Hippocampal formation (tissue), 2 donors: ENCODE measurements around the gene TMEM120B.
A peak's percentile ranks its signal among the peaks of the same experiment; 100 is the strongest.
"Not testable (repeated sequence)": the region's sequence is repeated elsewhere in the genome, so short reads cannot be mapped to it uniquely, and the experiment has no call there.

Experiments
- DNase-seq, 2 donors: peaks; one replicate each; lab custom pipeline; 2025; lab: John Stamatoyannopoulos, UW

TMEM120B gene

GRCh38 chr12:121745545-121745944 is 33.0 kb downstream of the TMEM120B start:
- DNase-seq, result not testable (repeated sequence)

GRCh38 chr12:121748218-121748570 is 35.6 kb downstream of the TMEM120B start:
- no peak for DNase-seq

- DNase-seq, result no peak
Measured at GRCh38 chr12:121748571-121749265, 36.2 kb downstream of the TMEM120B start.

GRCh38 chr12:121749267-121749666 is 36.7 kb downstream of the TMEM120B start:
- no peak for DNase-seq

DNA sequence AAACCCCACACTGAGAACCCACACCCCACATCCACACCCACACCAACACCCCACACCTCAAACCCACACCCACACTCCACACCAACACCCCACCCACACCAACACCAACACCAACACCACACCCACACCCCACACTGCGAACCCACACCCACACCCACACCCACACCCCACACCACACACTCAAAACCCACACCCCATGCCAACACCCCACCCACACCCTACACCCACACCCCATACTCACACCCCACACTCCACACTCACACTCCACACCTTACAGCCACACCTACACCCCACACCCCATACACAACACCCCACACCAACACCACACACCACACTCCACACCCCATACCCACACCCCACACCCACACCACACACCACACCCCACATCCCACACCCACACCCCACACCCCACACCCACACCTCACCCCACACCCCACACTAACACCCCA is 38.0 kb downstream of the TMEM120B start:
- no peak for DNase-seq

- no peak for DNase-seq
Measured at GRCh38 chr12:121751034-121751433, 38.5 kb downstream of the TMEM120B start.

GRCh38 chr12:121751749-121752351 is 39.3 kb downstream of the TMEM120B start:
- DNase-seq, result no peak

- DNase-seq, result peak; percentile 78 to 83
Measured at GRCh38 chr12:121753844-121754264, 41.3 kb downstream of the TMEM120B start.

DNA sequence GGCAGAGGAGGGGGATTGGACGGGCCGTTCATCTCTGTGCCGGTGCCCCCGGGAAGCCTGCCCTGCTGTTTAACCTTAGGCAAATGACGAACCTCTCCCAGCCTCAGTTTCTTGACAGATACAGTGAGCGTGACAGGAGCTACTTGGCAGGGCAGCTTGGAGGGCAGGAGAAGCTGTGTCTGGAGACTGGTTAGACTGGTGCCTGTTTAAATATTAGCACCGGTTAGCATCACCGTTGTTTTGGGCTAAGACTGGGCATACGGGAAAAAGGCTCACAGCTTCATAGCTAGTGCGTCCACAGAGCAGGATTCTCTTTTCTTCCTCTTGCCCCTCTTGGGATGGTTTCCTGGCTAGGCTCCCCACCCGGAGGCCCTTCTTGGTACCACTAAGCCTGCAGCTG is 42.3 kb downstream of the TMEM120B start:
- DNase-seq, result no peak

- DNase-seq, result no peak
Measured at GRCh38 chr12:121755591-121755990, 43.0 kb downstream of the TMEM120B start.

DNA sequence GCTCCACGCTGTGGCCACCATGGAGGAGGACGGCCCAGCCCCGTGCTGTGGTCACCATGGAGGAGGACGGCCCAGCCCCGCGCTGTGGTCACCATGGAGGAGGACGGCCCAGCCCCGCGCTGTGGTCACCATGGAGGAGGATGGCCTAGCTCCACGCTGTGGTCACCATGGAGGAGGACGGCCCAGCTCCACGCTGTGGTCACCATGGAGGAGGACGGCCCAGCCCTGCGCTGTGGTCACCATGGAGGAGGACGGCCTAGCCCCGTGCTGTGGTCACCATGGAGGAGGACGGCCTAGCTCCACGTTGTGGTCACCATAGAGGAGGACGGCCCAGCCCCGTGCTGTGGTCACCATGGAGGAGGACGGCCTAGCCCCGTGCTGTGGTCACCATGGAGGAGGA is 46.0 kb downstream of the TMEM120B start:
- DNase-seq, result not testable (repeated sequence)

GRCh38 chr12:121762269-121762668 is 49.7 kb downstream of the TMEM120B start:
- DNase-seq, result no peak

DNA sequence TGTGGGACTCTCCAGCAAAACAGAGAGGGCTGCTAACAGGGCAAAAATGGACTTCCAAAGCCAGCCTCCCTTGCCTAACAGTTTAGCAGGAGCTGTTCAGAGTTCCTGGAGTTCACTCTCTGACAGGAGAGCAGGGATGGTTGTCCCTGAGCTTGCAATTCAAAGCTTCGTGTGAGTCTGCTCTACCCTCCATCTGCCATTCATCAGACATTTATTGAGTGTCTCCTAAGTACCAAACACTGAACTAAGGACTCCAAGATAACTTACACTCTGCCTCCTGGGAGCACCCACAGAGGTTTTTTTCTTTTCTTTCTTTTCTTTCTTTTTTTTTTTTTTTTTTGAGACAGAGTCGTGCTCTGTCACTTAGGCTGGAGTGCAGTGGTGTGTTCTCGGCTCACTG is 52.3 kb downstream of the TMEM120B start:
- no peak for DNase-seq

DNA sequence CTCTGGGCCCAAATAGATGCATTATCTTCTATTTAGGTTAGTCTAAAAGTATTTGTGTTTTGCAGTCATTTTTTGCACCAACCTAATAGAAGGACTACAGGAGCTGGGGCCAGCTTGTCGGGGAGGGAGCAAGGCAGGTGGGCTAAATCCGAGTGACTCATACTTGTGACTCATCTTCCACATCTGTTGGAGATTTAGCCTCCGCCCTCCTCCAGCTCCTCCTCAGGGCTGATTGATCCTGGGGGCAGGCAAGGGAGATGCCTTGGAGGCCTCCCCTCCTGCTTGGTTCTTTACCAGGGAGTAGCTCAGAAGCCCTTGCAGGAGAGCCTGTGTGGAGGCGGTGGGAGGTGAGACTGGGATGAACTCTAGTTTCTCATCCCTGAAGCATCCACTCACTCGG is 53.0 kb downstream of the TMEM120B start:
- DNase-seq, result no peak

DNA sequence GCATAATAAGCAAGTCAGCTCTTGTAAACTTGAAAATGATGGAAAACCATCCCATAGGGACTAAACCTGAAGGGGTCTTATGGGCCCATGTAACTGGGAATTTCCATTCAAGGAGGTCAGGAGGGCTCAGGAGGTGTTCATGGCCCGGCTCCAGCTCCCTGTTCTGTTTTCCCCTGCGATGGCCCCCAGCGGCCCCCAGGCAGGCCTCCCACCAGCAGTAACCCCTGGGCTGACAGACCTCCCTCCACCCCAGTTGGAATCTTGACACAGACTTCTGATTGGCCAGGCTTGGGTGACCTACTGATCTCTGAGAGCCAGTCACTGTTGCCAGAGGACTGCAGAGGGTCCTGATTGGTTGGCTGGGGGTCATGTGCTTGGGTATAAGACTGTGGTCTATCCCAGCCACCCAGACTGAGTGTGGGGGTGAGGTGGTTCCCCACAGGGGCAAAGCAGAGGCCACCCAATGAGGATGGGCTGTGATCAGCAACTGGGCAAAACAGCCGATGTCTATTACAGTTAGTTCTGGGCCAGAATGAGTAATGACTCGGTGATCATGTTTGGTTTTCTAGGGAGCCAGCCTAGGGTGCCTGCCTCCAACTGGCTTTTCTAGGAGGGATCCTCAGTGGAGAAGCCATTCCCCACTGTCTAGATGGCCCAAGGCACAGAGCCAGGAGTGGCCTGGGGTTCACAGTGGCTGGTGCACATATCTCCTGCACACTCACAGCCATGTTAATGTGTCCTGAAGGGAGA is 53.9 kb downstream of the TMEM120B start:
- DNase-seq, result no peak

- peak; percentile 43 to 55 for DNase-seq
Measured at GRCh38 chr12:121767525-121768016, 55.0 kb downstream of the TMEM120B start.

DNA sequence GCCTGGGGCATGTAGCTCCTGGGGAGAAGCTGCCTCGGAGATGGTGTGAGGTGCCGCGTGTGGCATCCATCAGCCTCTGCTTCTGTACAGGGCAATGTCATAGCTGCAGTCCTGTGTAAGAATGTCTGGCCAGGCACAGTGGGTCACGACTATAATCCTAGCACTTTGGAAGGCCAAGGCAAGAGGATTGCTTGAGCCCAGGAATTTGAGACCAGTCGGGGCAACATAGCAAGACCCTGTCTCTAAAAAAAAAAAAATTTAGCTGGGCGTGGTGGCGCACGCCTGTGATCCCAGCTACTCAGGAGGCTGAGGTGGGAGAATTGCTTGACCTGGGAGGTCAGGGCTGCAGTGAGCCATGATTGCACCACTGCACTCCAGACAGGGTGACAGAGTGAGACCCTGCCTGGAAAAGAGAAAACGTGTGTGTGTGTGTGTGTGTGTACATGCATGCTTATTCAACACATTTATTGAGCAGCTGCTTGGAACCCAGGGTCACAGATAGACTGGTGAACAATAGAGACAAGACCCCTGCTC is 56.8 kb downstream of the TMEM120B start:
- DNase-seq, result no peak

DNA sequence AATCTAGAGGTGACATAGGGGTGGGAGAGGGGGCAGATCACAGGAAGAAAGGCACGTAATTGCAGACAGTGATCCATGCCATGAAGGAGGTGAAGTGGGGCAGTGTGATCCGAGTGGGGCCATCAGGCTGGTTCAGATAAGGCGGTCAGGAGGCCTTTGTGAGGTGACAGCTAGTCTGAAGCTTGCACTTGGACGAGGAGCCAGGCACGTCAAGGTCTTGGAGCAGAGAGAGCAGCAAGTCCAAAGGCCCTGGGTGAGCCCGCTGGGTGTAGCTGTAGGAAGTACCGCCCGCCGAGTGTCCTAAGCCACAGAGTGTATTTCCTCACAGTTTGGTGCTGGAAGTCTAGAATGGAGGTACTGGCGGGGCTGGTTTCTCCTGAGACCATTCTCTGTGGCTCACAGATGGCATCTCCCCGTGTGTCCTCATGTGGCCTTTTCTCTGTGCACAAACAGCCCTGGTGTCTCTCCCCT is 57.3 kb downstream of the TMEM120B start:
- DNase-seq, result no peak

GRCh38 chr12:121770388-121770787 is 57.8 kb downstream of the TMEM120B start:
- DNase-seq, result no peak

GRCh38 chr12:121770813-121771625 is 58.5 kb downstream of the TMEM120B start:
- no peak for DNase-seq

GRCh38 chr12:121773011-121773777 is 60.6 kb downstream of the TMEM120B start:
- peak; percentile 30 to 48 for DNase-seq
